Sigmoid colon (tissue), 3 donors: ENCODE data around the gene C1orf210.

Experiments
- POLR2A ChIP-seq, 2 donors: fragments of 450-650 bp; IDR thresholded peaks; one replicate each; pipeline ENCODE4 v1.6.1; 2016; ENCODE audit warnings: antibody characterized with exemption in 2 of 2, mild to moderate bottlenecking in 2 of 2, moderate library complexity in 2 of 2
- TF ChIP-seq, protein P1 (sequence below), 4 experiments: fragments of 450-650 bp in 3 of 4; fragments of 200-600 bp in 1 of 4; IDR thresholded peaks; one replicate each; pipeline ENCODE4 v1.5.1; 2016 to 2019; ENCODE audit warnings: antibody characterized with exemption in 4 of 4, mild to moderate bottlenecking in 3 of 4, moderate library complexity in 2 of 4

GRCh38 chr1:43322506-43322905 is 37.1 kb upstream of the C1orf210 start:
- TF ChIP-seq POLR2A (IDR thresholded peaks at IDR 0.05): no peak
- TF ChIP-seq, protein P1, sequence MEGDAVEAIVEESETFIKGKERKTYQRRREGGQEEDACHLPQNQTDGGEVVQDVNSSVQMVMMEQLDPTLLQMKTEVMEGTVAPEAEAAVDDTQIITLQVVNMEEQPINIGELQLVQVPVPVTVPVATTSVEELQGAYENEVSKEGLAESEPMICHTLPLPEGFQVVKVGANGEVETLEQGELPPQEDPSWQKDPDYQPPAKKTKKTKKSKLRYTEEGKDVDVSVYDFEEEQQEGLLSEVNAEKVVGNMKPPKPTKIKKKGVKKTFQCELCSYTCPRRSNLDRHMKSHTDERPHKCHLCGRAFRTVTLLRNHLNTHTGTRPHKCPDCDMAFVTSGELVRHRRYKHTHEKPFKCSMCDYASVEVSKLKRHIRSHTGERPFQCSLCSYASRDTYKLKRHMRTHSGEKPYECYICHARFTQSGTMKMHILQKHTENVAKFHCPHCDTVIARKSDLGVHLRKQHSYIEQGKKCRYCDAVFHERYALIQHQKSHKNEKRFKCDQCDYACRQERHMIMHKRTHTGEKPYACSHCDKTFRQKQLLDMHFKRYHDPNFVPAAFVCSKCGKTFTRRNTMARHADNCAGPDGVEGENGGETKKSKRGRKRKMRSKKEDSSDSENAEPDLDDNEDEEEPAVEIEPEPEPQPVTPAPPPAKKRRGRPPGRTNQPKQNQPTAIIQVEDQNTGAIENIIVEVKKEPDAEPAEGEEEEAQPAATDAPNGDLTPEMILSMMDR (IDR thresholded peaks at IDR 0.05): no peak
